H54 (cell line): Measurements from ENCODE around the gene STRN3.
"Not testable (repeated sequence)": the region's sequence is repeated elsewhere in the genome, so short reads cannot be mapped to it uniquely, and the experiment has no call there.

Experiments
- DNase-seq: peaks from one replicate; pipeline ENCODE4 v3.0.0; 2011; ENCODE audit warnings: low spot score, mixed read lengths; ENCODE audit not compliant: insufficient read length
- FAIRE-seq: peaks from 3 replicates; lab custom pipeline; 2011; peaks lifted over from hg19 to GRCh38; lab: Jason Lieb, UNC
- POLR2A ChIP-seq: IDR thresholded peaks from 2 replicates; pipeline ENCODE4 v1.6.1; 2011; ENCODE audit warnings: low read depth, mild to moderate bottlenecking, low read length

Gene STRN3

DNA sequence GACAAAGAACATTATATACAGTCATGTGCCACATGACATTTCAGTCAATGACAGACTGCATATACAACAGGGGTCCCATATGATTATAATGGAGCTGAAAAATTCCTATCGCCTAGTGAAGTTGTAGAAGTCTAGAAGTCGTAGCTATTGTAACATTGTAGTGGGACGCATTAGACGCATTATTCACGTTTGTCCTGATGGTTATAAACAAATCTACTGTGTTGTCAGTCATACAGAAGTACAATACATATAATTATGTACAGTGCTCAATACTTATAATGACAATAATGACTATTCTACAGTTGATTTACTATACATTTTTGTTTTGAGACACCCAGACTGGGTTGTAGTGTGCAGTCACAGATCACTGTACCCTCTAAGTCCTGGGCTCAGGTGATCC is 64.8 kb downstream of the STRN3 start:
- TF ChIP-seq POLR2A = no peak
- no peak for DNase-seq
- no peak for FAIRE-seq

GRCh38 chr14:30960216-30960615 is 66.0 kb downstream of the STRN3 start:
- no peak for FAIRE-seq
- no peak for DNase-seq
- no peak for TF ChIP-seq POLR2A

DNA sequence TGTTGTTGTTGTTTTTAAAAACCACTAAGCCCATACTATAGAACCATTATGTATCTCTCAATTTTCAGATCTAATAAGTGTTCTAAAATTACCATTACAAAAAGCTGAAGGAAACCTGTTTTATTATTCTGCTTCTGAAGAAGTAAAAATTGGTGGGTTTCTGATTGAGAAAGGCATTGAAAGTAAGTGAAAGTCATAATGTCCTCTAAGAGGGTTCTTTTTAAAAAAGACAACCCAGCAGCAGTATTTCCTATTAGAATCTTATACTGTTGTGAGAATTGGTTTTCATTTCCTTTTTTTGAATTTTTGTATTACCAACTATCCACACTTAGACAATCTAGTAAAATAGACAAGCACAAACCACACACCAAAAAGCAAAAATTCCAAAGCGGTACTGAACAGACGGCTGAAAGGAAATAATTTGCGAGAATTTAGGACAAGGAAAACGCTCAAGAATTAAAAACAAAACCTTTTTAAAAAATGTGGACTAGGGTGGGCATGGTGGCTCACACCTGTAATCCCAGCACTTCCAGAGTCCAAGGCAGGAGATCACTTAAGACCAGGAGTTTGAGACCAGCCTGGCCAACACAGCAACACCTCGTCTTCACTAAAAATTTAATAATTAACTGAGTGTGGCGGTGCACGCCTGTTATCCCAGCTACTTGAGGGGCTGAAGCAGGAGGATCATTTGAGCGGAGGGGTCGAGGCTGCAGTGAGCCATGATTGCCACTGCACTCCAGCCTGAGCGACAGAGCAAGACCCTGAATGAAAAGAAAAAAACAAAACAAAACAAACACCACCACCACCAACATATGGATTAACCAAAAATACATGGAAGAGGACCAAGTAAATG is 67.4 kb downstream of the STRN3 start:
- FAIRE-seq (no peak), DNase-seq (no peak)

GRCh38 chr14:30957813-30958370 is 68.3 kb downstream of the STRN3 start:
- no peak for TF ChIP-seq POLR2A
- FAIRE-seq = no peak
- DNase-seq = no peak

More for the DNA sequence above, 67.4 kb downstream of the STRN3 start:
- TF ChIP-seq POLR2A = no peak

DNA sequence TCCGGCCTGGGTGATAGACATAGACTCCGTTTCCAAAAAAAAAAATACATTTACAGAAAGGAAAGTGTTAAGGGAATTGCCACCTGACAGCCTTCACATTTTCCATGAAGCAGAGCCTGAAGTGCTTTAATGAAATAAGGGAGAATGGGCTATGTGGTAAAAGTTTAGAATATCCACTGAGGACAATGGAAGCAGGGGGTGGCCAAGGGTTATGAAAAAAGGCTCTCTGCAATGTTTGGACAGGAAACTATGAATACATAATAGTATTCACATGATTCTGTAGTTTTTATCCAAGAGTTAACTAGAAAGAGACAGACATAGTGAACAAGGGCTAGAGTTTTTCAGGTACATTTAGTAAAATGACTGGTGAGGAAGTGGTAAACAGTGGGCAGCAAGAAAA is 76.5 kb downstream of the STRN3 start:
- TF ChIP-seq POLR2A = no peak
- DNase-seq (no peak), FAIRE-seq (no peak)

DNA sequence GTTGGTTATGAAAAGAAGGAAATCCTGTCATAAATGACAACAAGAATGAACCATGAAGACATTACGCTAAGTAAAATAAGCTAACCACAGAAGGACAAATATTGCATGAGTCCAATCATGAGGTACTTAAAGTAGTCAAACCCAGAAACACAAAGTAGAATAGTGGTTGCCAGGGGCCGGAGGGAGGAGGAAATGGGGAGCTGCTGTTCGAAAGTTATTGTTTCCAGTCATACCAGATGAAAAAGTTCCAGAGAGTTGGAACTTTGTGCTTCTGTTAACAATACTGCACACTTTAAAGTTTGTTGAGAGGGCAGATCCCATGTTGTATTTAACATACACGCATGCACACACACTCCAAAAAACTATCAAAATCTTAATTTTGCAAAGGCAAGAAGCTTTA is 82.5 kb downstream of the STRN3 start:
- FAIRE-seq (no peak), DNase-seq (no peak)
- TF ChIP-seq POLR2A = no peak

GRCh38 chr14:30940886-30941285 is 85.3 kb downstream of the STRN3 start:
- TF ChIP-seq POLR2A = no peak
- DNase-seq = no peak
- no peak for FAIRE-seq

GRCh38 chr14:30938617-30939016 is 87.6 kb downstream of the STRN3 start:
- DNase-seq = no peak
- no peak for TF ChIP-seq POLR2A
- no peak for FAIRE-seq

DNA sequence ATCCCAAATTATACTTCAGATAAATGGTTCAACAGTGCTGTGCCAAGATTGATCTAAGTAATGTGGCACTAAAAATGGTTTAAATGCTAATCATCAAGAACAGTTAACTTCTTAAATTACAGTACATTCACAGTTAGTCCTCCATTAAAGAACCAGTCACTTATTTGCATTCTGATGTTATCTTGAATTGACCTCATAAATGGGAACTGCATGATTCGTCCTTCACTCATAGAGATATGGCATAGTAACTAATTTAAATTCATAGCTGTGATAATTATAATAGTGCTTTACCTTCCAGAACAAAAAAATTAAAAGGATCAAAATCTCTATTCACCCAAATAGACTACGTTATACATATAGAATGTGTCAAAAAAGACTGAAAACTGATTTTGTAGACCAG is 90.7 kb downstream of the STRN3 start:
- TF ChIP-seq POLR2A = no peak
- DNase-seq (no peak), FAIRE-seq (peak; percentile 27)

GRCh38 chr14:30933937-30934336 is 92.2 kb downstream of the STRN3 start:
- FAIRE-seq, DNase-seq: not testable (repeated sequence)

- DNase-seq (no peak), FAIRE-seq (no peak)
- TF ChIP-seq POLR2A = no peak
Measured at GRCh38 chr14:30928462-30928861, 97.7 kb downstream of the STRN3 start.

- TF ChIP-seq POLR2A = no peak
- no peak for FAIRE-seq
Measured at GRCh38 chr14:30925254-30925653, 100.9 kb downstream of the STRN3 start.

DNA sequence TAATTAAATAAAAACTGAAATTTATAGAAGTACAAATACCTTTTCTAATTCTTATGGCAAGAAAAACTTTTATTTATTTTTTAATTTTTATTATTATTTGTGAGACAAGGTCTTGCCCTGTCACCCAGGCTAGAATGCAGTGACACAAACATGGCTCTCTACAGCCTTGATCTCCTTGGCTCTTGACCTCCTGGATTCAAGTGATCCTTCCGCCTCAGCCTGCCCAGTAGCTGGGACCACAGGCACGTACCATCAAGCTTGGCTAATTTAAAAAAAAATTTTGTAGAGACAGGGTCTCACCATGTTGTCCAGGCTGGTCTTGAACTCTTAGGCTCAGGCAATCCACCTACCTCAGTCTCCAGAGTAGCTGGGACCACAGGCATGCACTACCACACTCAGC is 104.4 kb downstream of the STRN3 start:
- DNase-seq (no peak), FAIRE-seq (no peak)
- no peak for TF ChIP-seq POLR2A

More at GRCh38 chr14:30925254-30925653, 100.9 kb downstream of the STRN3 start:
- no peak for DNase-seq

GRCh38 chr14:30921305-30921704 is 104.9 kb downstream of the STRN3 start:
- FAIRE-seq (no peak), DNase-seq (no peak)
- TF ChIP-seq POLR2A = no peak

DNA sequence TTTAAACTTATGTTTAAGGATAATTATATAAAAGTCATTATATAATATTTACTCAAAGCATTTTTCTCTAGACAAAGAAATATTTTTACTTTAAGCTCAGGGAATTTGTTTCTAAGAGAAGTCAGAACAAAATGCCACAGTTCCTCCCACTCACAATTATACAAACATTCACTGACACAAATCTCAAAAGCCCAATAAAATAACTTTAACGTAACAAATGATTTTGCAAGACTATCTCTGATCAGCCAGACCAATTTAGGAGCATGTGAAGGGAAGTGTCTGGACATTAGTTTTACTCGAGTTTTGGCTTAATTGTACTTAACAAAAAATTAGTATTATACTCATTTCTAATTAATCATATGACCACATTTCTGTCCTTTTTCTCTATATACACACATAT is 110.6 kb downstream of the STRN3 start:
- no peak for TF ChIP-seq POLR2A
- FAIRE-seq (no peak), DNase-seq (no peak)

DNA sequence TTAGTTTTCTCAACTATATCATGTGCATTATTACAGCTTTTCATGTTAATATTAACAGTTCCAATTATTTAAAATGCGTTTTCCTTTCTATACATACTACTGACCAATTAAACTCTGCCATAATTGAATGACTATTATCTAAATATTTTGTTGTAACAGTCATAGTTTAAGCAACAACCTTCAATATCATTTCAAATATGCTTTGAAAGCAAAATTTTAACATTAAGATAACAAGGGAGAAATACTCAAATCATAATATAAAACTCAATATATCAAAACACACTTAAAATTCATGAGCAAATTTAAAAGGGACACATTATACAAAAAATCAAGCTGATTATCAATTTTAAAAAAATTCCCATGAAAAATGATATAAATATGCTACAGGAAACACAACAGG is 111.4 kb downstream of the STRN3 start:
- DNase-seq (no peak), FAIRE-seq (no peak)
- no peak for TF ChIP-seq POLR2A
